GM18505 (cell line): ENCODE data around the gene ZNF622.

Experiments used
- ATAC-seq: cut with Tn5 transposase; IDR thresholded peaks from one replicate; pipeline ENCODE4 v1.9.1; 2021; ENCODE audit not compliant: unreplicated experiment
- POLR2A ChIP-seq: IDR thresholded peaks from 4 replicates; pipeline ENCODE4 v1.6.1; 2011; ENCODE audit warnings: borderline replicate concordance; ENCODE audit not compliant: insufficient read depth, insufficient read length; ENCODE audit errors: extremely low read depth

Gene ZNF622

GRCh38 chr5:16465544-16466432 is at the start of gene ZNF622:
ZNF622 (minus strand) TSS chr5:16465800; CDS start chr5:16465665, 135 bp downstream.
- ATAC-seq, result peak; percentile 83
- peak; percentile 99 for TF ChIP-seq POLR2A

- ATAC-seq, result no peak
- no peak for TF ChIP-seq POLR2A
These were observed 44.5 kb upstream of the ZNF622 start for GRCh38 chr5:16510098-16510497.

- TF ChIP-seq POLR2A, result no peak
- no peak for ATAC-seq
These were observed 43.3 kb upstream of the ZNF622 start for GRCh38 chr5:16508730-16509531.

GRCh38 chr5:16507716-16508115 is 42.1 kb upstream of the ZNF622 start:
- no peak for ATAC-seq
- TF ChIP-seq POLR2A, result no peak

GRCh38 chr5:16505904-16506303 is 40.3 kb upstream of the ZNF622 start:
- ATAC-seq, result no peak
- TF ChIP-seq POLR2A, result no peak

- no peak for ATAC-seq
- no peak for TF ChIP-seq POLR2A
These were observed 39.7 kb upstream of the ZNF622 start for GRCh38 chr5:16505140-16505891.

GRCh38 chr5:16504571-16504970 is 39.0 kb upstream of the ZNF622 start:
- no peak for TF ChIP-seq POLR2A
- ATAC-seq, result no peak

- no peak for TF ChIP-seq POLR2A
- ATAC-seq, result no peak
These were observed 37.3 kb upstream of the ZNF622 start for GRCh38 chr5:16502866-16503265.

GRCh38 chr5:16500024-16500423 is 34.4 kb upstream of the ZNF622 start:
- no peak for ATAC-seq
- no peak for TF ChIP-seq POLR2A

- no peak for ATAC-seq
These were observed 31.9 kb upstream of the ZNF622 start for GRCh38 chr5:16497546-16497945.

GRCh38 chr5:16493261-16493660 is 27.7 kb upstream of the ZNF622 start:
- TF ChIP-seq POLR2A, result no peak
- no peak for ATAC-seq

More at GRCh38 chr5:16497546-16497945, 31.9 kb upstream of the ZNF622 start:
- no peak for TF ChIP-seq POLR2A

- no peak for ATAC-seq
- no peak for TF ChIP-seq POLR2A
These were observed 27.0 kb upstream of the ZNF622 start for GRCh38 chr5:16492398-16493140.
